ENCODE measurements around the gene ZSWIM1. TPM values are rescaled to one million over a fixed set of nuclear protein-coding genes. Genes with fewer than 3 reads are reported as not detected.

Gene ZSWIM1
- total and polyA plus RNA-seq, 3 experiments from 2014 or later = 2.1 to 12.3 (median 12.3) TPM

DNA sequence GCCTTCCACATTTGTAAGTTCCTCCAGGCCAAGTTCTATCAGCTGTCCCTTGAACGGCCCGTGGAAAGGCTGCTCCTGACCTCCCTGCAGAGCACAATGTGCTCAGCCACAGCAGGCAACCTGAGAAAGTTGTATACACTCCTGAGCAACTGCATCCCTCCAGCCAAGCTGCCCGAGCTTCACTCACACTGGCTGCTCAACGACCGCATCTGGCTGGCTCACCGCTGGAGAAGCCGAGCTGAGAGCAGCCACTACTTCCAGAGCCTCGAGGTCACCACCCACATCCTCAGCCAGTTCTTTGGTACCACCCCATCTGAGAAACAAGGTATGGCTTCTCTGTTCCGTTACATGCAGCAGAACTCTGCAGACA, 2.1 kb downstream of the ZSWIM1 start:
- no peak for DNase-seq
- Mint-ChIP-seq H3K27ac (peak overlapping the region in 6 of 8 donors; percentile 66 to 89 (median 74)), H3K27me3 (no peaks in the 10 kb centered on the region), H3K4me3 (peak overlapping the region in 3 of 7 donors; percentile 21 to 74 (median 34)), H3K4me1 (peaks cover 30 to 45% (median 42%) of the 10 kb centered on the region in 3 donors), H3K9me3 (no peaks in the 10 kb centered on the region), H3K36me3 (peaks cover 0 to 35% (median 2%) of the 10 kb centered on the region in 3 donors)
- Histone ChIP-seq H3K4me1 (ENCODE audit: insufficient read depth, low read length) (peaks cover 19% of the 10 kb centered on the region), H3K27me3 (ENCODE audit: insufficient read depth, low read length, poor library complexity, severe bottlenecking) (no peaks in the 10 kb centered on the region), H3K36me3 (ENCODE audit: insufficient read depth, low read length) (peaks cover 6% of the 10 kb centered on the region), H3K4me3 (ENCODE audit: low read length) (no peak overlapping the region), H3K27ac (ENCODE audit: low read depth, low read length) (no peak overlapping the region), H3K9me3 (ENCODE audit: low read length) (no peaks in the 10 kb centered on the region)
- ChIA-PET POLR2A (interaction anchor here (3.1 kb wide), 1 partner anchor 52 kb away, joined by 47 read pairs; the partner anchor contains the start of gene PCIF1), CTCF (interaction anchor here (2.2 to 3.0 kb wide), 2 partner anchors 27 to 87 kb away, joined by 8 read pairs; partner anchors contain the start of genes ACOT8 and ZSWIM3)

DNA sequence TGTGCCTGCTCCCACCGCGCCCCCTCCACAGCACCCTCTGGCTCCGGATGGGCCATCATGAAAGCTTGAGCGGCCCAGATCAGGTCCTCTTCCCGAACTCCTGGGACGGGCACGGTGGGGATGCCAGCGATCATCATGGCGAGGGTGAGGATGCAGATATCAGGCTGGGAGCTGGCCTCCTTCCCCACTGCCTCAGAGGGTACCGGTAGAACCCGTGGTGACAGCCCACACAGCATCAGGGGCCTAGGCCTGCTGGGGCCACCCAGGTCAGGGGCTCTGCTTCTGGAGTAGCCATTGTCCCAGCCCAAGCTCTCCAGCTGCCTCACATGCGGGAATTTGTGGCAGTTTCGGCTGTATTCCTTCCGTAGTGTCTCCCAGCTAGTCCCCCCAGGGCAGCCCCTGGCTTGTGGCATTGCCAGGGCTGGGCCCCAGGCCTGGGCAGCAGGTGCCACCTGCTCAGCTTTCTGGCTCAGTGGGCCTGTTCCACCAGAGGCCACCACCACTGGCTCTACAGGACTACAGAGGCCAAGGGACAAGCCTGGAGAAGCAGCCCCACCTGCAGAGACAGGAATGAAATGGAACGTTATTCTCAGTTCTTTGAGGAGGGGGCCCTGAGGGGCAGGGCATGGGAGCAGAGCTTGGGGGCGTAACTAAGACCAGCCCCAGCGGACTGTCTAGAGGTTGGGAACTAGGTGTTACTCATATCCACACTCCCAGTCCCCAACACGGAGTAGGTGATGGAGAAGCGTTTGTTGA, 5.7 kb downstream of the ZSWIM1 start:
- Mint-ChIP-seq H3K4me3 (peak overlapping the region in 1 of 7 donors; percentile 61), H3K36me3 (peaks cover 0 to 33% (median 2%) of the 10 kb centered on the region in 3 donors), H3K4me1 (peaks cover 28 to 50% (median 45%) of the 10 kb centered on the region in 3 donors), H3K27me3 (no peaks in the 10 kb centered on the region), H3K9me3 (no peaks in the 10 kb centered on the region), H3K27ac (peak overlapping the region in 3 of 8 donors; percentile 28 to 51 (median 48))
- no peak overlapping the region for H3K27ac ChIP-seq (ENCODE audit: low read depth, low read length)
- ChIA-PET CTCF (no interaction called here), POLR2A (no interaction called here)
- peaks cover 6% of the 10 kb centered on the region for H3K36me3 ChIP-seq (ENCODE audit: insufficient read depth, low read length)
- no peak overlapping the region for H3K4me3 ChIP-seq (ENCODE audit: low read length)
- no peaks in the 10 kb centered on the region for H3K27me3 ChIP-seq (ENCODE audit: insufficient read depth, low read length, poor library complexity, severe bottlenecking)
- no peaks in the 10 kb centered on the region for H3K9me3 ChIP-seq (ENCODE audit: low read length)
- peaks cover 12% of the 10 kb centered on the region for H3K4me1 ChIP-seq (ENCODE audit: insufficient read depth, low read length)
- DNase-seq = peak in 1 of 5 donors; percentile 39

- peak within 1 kb of the TSS in 1 of 7 donors; percentile 84 for H3K4me3 Mint-ChIP-seq
- peak within 1 kb of the TSS in 5 of 8 donors; percentile 28 to 70 (median 51) for H3K27ac Mint-ChIP-seq
- Histone ChIP-seq H3K27ac (ENCODE audit: low read depth, low read length) (no peak within 1 kb of the TSS), H3K36me3 (ENCODE audit: insufficient read depth, low read length) (peaks cover 6% of the 10 kb centered on the region), H3K27me3 (ENCODE audit: insufficient read depth, low read length, poor library complexity, severe bottlenecking) (no peaks in the 10 kb centered on the region), H3K4me3 (ENCODE audit: low read length) (no peak within 1 kb of the TSS), H3K9me3 (ENCODE audit: low read length) (no peaks in the 10 kb centered on the region), H3K4me1 (ENCODE audit: insufficient read depth, low read length) (peaks cover 17% of the 10 kb centered on the region)
- ChIA-PET CTCF (interaction anchor here (7.1 kb wide), 1 partner anchor 47 kb away, joined by 39 read pairs; the partner anchor contains the start of gene PCIF1), POLR2A (no interaction called here)
- peaks cover 29 to 51% (median 47%) of the 10 kb centered on the region in 3 donors for H3K4me1 Mint-ChIP-seq
- H3K9me3 Mint-ChIP-seq = no peaks in the 10 kb centered on the region
- peaks cover 0 to 31% (median 2%) of the 10 kb centered on the region in 3 donors for H3K36me3 Mint-ChIP-seq
- peak in 1 of 5 donors; percentile 27 for DNase-seq
- no peaks in the 10 kb centered on the region for H3K27me3 Mint-ChIP-seq
Observed at GRCh38 chr20:45887346-45887715, 6.3 kb downstream of the ZSWIM1 start, which contains the start of gene SPATA25. TSS of gene SPATA25 (minus strand) at chr20:45887622. CDS start at chr20:45887590, 32 bp downstream.

- H3K4me1 Mint-ChIP-seq = peaks cover 31 to 51% (median 47%) of the 10 kb centered on the region in 3 donors
- Histone ChIP-seq H3K27ac (ENCODE audit: low read depth, low read length) (no peak overlapping the region), H3K4me3 (ENCODE audit: low read length) (no peak overlapping the region), H3K9me3 (ENCODE audit: low read length) (no peaks in the 10 kb centered on the region), H3K27me3 (ENCODE audit: insufficient read depth, low read length, poor library complexity, severe bottlenecking) (no peaks in the 10 kb centered on the region), H3K36me3 (ENCODE audit: insufficient read depth, low read length) (peaks cover 4% of the 10 kb centered on the region), H3K4me1 (ENCODE audit: insufficient read depth, low read length) (peaks cover 29% of the 10 kb centered on the region)
- no peaks in the 10 kb centered on the region for H3K27me3 Mint-ChIP-seq
- CTCF ChIA-PET = interaction anchor here (2.6 to 7.1 kb wide), 2 partner anchors 46 to 82 kb away, joined by 12 to 39 read pairs; partner anchors contain the start of gene PCIF1
- H3K36me3 Mint-ChIP-seq = peaks cover 0 to 25% (median 2%) of the 10 kb centered on the region in 3 donors
- POLR2A ChIA-PET = no interaction called here
- H3K9me3 Mint-ChIP-seq = no peaks in the 10 kb centered on the region
- peak overlapping the region in 3 of 8 donors; percentile 45 to 83 (median 70) for H3K27ac Mint-ChIP-seq
- peak overlapping the region in 3 of 7 donors; percentile 44 to 84 (median 48) for H3K4me3 Mint-ChIP-seq
- DNase-seq = no peak
Observed at GRCh38 chr20:45888681-45889080, 7.7 kb downstream of the ZSWIM1 start.

DNA sequence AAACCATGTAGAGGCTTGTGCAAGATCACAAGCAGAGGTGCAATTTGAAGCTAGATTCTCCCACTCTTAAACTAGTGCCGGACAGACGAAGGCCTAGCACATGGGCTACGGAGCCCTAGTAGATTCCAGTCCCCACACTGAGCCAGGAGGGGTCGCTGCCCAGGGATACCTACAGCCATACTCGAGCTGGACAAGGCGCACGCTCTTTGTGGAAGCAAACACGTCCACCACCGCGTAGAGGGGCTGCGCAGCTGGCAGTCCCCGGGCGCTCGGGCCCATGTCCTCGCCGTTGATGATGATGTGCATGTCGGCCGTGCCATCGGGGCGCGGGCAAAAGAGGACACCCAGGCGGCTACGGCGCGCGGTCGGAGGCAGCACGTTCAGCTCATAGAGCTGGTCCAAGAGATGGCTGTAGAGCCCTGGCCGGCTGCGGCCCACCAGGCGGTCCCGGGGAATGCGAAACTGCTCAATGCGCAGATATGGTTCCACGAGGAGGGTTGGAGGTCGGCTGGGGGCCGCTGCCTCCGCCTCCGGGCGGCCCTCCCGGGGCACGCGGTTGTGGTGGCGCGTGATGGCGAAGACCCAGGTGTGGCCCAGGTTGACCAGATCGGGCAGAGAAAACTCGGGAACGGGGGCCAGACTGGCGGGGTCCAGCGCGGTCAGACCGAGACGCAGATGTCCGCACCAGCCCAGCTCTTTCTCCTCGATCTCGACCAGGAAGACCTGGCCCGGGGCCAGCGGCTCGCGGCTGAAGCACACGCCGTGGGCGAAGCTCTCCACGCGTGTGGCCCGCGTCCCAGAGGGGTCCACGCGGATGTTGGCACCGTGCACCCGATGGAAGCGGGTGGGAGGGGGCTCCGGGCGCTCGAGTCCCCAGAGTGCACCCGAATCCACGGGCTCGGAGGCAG, 9.3 kb downstream of the ZSWIM1 start:
- DNase-seq = peak in 4 of 5 donors; percentile 19 to 59 (median 36)
- Mint-ChIP-seq H3K36me3 (peaks cover 0 to 27% (median 4%) of the 10 kb centered on the region in 3 donors), H3K27ac (peak overlapping the region; percentile 63 to 97 (median 83)), H3K27me3 (no peaks in the 10 kb centered on the region), H3K4me1 (peaks cover 29 to 48% (median 41%) of the 10 kb centered on the region in 3 donors), H3K9me3 (no peaks in the 10 kb centered on the region), H3K4me3 (peak overlapping the region; percentile 87 to 95 (median 92))
- peak overlapping the region; percentile 53 for H3K27ac ChIP-seq (ENCODE audit: low read depth, low read length)
- H3K4me1 ChIP-seq (ENCODE audit: insufficient read depth, low read length) = peaks cover 23% of the 10 kb centered on the region
- no peaks in the 10 kb centered on the region for H3K27me3 ChIP-seq (ENCODE audit: insufficient read depth, low read length, poor library complexity, severe bottlenecking)
- H3K4me3 ChIP-seq (ENCODE audit: low read length) = peak overlapping the region; percentile 85
- POLR2A ChIA-PET = interaction anchor here (0.6 to 2.2 kb wide), 9 partner anchors 9 to 83 kb away, joined by 3 to 22 read pairs (median 3); partner anchors contain the start of genes PCIF1 and ZSWIM1
- no peaks in the 10 kb centered on the region for H3K9me3 ChIP-seq (ENCODE audit: low read length)
- CTCF ChIA-PET = interaction anchor here (0.8 to 7.1 kb wide), 13 partner anchors 9 to 91 kb away, joined by 3 to 39 read pairs (median 4); partner anchors contain the start of genes PCIF1 and ZSWIM1
- no peaks in the 10 kb centered on the region for H3K36me3 ChIP-seq (ENCODE audit: insufficient read depth, low read length)

- Histone ChIP-seq H3K36me3 (ENCODE audit: insufficient read depth, low read length) (no peaks in the 10 kb centered on the region), H3K27me3 (ENCODE audit: insufficient read depth, low read length, poor library complexity, severe bottlenecking) (no peaks in the 10 kb centered on the region), H3K9me3 (ENCODE audit: low read length) (no peaks in the 10 kb centered on the region), H3K4me3 (ENCODE audit: low read length) (peak within 1 kb of the TSS; percentile 85), H3K4me1 (ENCODE audit: insufficient read depth, low read length) (peaks cover 23% of the 10 kb centered on the region), H3K27ac (ENCODE audit: low read depth, low read length) (peak within 1 kb of the TSS; percentile 53)
- peak within 1 kb of the TSS; percentile 83 to 97 (median 91) for H3K27ac Mint-ChIP-seq
- H3K27me3 Mint-ChIP-seq = no peaks in the 10 kb centered on the region
- no peaks in the 10 kb centered on the region for H3K9me3 Mint-ChIP-seq
- H3K4me3 Mint-ChIP-seq = peak within 1 kb of the TSS; percentile 87 to 95 (median 92)
- peaks cover 29 to 47% (median 39%) of the 10 kb centered on the region in 3 donors for H3K4me1 Mint-ChIP-seq
- CTCF ChIA-PET = interaction anchor here (0.7 to 7.1 kb wide), 12 partner anchors 10 to 92 kb away, joined by 3 to 39 read pairs (median 4); partner anchors contain the start of genes PCIF1 and ZSWIM1
- POLR2A ChIA-PET = interaction anchor here (1.0 to 2.6 kb wide), 7 partner anchors 10 to 80 kb away, joined by 3 to 28 read pairs (median 8); partner anchors contain the start of genes PCIF1, ZNF335 and ZSWIM1
- DNase-seq = peak; percentile 77 to 90 (median 81)
- H3K36me3 Mint-ChIP-seq = peaks cover 0 to 31% (median 4%) of the 10 kb centered on the region in 3 donors
Observed at GRCh38 chr20:45890985-45891983, 10.3 kb downstream of the ZSWIM1 start, which contains the start of the genes CTSA and NEURL2. TSS of gene CTSA (plus strand) at chr20:45891335. CDS start at chr20:45891569, 234 bp downstream. TSS of gene NEURL2 (minus strand) at chr20:45891208. CDS start at chr20:45890991, 217 bp downstream.
